GM23338 (cell line): ENCODE results near the gene RHBDL3. TPM values are rescaled to one million over a fixed set of nuclear protein-coding genes. Genes with fewer than 3 reads are reported as not detected.

Source experiments
- ATAC-seq: fragments of 200-7000 bp; cut with Tn5 transposase; 3 replicates; pipeline ENCODE4 v1.9.1; 2020
- DNase-seq: peaks from one replicate; pipeline ENCODE4 v3.0.0-alpha.2; 2015; ENCODE audit warnings: low spot score
- H2AFZ ChIP-seq: fragments of 200-600 bp; sonication (generic); 2 replicates; pipeline ENCODE4 v1.8.0; 2016; ENCODE audit warnings: antibody characterized with exemption, mild to moderate bottlenecking, moderate library complexity
- H3F3A ChIP-seq: fragments of 200-600 bp; sonication (generic); replicated peaks from 2 replicates; pipeline ENCODE4 v1.8.0; 2017; ENCODE audit warnings: antibody characterized with exemption, mixed run types, low read depth
- H3K27ac ChIP-seq: fragments of 200-600 bp; sonication (generic); 2 replicates; pipeline ENCODE4 v1.6.1; 2016; ENCODE audit warnings: low read depth
- H3K27me3 ChIP-seq: fragments of 200-600 bp; sonication (generic); 2 replicates; pipeline ENCODE4 v1.8.0; 2016; ENCODE audit warnings: mild to moderate bottlenecking, mixed run types, moderate library complexity; ENCODE audit not compliant: insufficient read depth
- H3K36me3 ChIP-seq: fragments of 200-600 bp; sonication (generic); 2 replicates; pipeline ENCODE4 v1.8.0; 2016; ENCODE audit warnings: mild to moderate bottlenecking; ENCODE audit not compliant: insufficient read depth
- H3K4me1 ChIP-seq: fragments of 200-600 bp; sonication (generic); 2 replicates; pipeline ENCODE4 v1.8.0; 2016; ENCODE audit warnings: mild to moderate bottlenecking, moderate library complexity; ENCODE audit not compliant: insufficient read depth
- H3K4me2 ChIP-seq: fragments of 200-600 bp; sonication (generic); 2 replicates; pipeline ENCODE4 v1.7.1; 2017; ENCODE audit warnings: mixed run types
- H3K4me3 ChIP-seq: fragments of 200-600 bp; sonication (generic); 2 replicates; pipeline ENCODE4 v1.6.1; 2016; ENCODE audit warnings: mixed run types
- H3K79me2 ChIP-seq: fragments of 200-600 bp; sonication (generic); replicated peaks from 2 replicates; pipeline ENCODE4 v1.8.0; 2017; ENCODE audit warnings: mild to moderate bottlenecking; ENCODE audit not compliant: insufficient read depth
- H3K9me2 ChIP-seq: fragments of 200-600 bp; sonication (generic); 2 replicates; pipeline ENCODE4 v1.8.0; 2017; ENCODE audit not compliant: insufficient read depth
- H4K20me1 ChIP-seq: fragments of 200-600 bp; sonication (generic); replicated peaks from 2 replicates; pipeline ENCODE4 v1.8.0; 2017; ENCODE audit warnings: mild to moderate bottlenecking; ENCODE audit not compliant: insufficient read depth
- H3K27ac Mint-ChIP-seq: 2 replicates; pipeline ENCODE4 v1.8.0; 2020; ENCODE audit warnings: inconsistent platforms, mild to moderate bottlenecking, moderate library complexity, mixed read lengths
- H3K27me3 Mint-ChIP-seq: 3 replicates; pipeline ENCODE4 v1.8.0; 2022; ENCODE audit warnings: low read depth, mild to moderate bottlenecking, moderate library complexity, mixed read lengths, inconsistent platforms; ENCODE audit not compliant: insufficient read depth, poor library complexity
- H3K36me3 Mint-ChIP-seq: 3 replicates; pipeline ENCODE4 v1.8.0; 2021; ENCODE audit warnings: low read depth, mild to moderate bottlenecking, inconsistent platforms, moderate library complexity, mixed read lengths
- H3K4me1 Mint-ChIP-seq: 3 replicates; pipeline ENCODE4 v1.8.0; 2020; ENCODE audit warnings: mild to moderate bottlenecking, inconsistent platforms, mixed read lengths
- H3K4me3 Mint-ChIP-seq: 3 replicates; pipeline ENCODE4 v1.8.0; 2021; ENCODE audit warnings: moderate library complexity, mild to moderate bottlenecking, inconsistent platforms, mixed read lengths
- H3K9me3 Mint-ChIP-seq: 3 replicates; pipeline ENCODE4 v1.8.0; 2020; ENCODE audit warnings: moderate library complexity, mild to moderate bottlenecking, inconsistent platforms, mixed read lengths
- CTCF ChIP-seq, 2 experiments: fragments of 200-600 bp in 1 of 2; sonication (generic) in 1 of 2; conservative IDR thresholded peaks; 2 replicates each; pipeline versions ENCODE4 v1.5.1 to v1.6.1; 2016 to 2017; ENCODE audit warnings: antibody characterized with exemption in 2 of 2, low read depth in 2 of 2, mild to moderate bottlenecking in 2 of 2, moderate library complexity in 1 of 2
- JUNB ChIP-seq: IDR thresholded peaks from one replicate; pipeline ENCODE4 v1.6.1; 2016; ENCODE audit warnings: antibody characterized with exemption; ENCODE audit not compliant: unreplicated experiment
- NANOG ChIP-seq: IDR thresholded peaks from 2 replicates; pipeline ENCODE4 v1.6.1; 2016; ENCODE audit warnings: antibody characterized with exemption, borderline replicate concordance
- POLR2AphosphoS5 ChIP-seq: IDR thresholded peaks from 2 replicates; pipeline ENCODE4 v1.6.1; 2016; ENCODE audit warnings: antibody characterized with exemption, low read depth
- ZNF462 ChIP-seq: fragments of 250-450 bp; sonication (Bioruptor Pico); IDR thresholded peaks from 2 replicates; pipeline ENCODE4 v1.5.0; 2020; ENCODE audit warnings: mild to moderate bottlenecking, moderate library complexity
- polyA plus RNA-seq: library from polyadenylated mRNA; unstranded; fragments of >200 nt; fragmentation: Nextera tagmentation; extraction: Ambion mirVana; gene quantifications from 2 replicates; pipeline ENCODE4 v1.2.1, GENCODE V29; 2016
- total RNA-seq: library from RNA; depleted of rRNA; stranded (reverse); fragments of >200 nt; shearing (Covaris generic); gene quantifications from 2 replicates; pipeline ENCODE4 v1.2.3, GENCODE V29; 2014

The RHBDL3 gene
- total and polyA plus RNA-seq, 2 experiments from 2014 or later, result 2.3 to 8.1 TPM

DNA sequence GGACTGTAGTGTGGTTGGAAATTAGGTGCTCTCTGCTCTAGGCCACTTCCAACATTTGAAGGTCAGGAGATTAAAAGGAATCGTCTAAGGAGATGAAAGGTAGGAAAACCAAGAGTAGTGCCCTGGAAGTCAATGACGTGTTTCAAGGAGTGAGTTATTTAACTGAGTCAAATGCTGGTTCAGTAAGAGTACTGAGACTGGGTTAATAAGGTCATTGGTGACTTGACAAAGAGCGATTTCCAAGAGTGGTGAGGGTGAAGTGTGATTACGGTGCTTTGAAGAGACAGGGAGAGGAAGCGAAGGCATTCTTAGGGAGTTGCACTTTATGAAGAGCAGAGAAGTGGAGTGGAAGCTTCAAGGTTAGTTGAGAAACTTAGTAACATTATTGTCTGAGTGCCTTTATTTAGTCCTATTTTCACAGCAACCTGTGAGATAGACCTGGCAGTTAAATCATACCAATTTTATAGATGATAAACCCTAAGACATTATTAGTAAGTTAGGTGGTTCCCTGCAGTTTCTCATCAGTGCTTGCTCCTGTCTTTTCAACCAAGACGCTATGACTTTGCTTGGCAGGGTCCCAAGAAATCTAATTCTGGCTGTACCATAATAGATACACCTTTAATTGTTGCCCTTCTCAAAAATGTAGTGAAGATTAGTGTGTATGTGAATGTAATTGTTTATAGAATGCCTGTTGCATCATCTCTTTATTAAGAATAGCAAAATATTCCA lies 90.2 kb downstream of the RHBDL3 start:
- Mint-ChIP-seq H3K4me3 (no peak overlapping the region; the same call in 2 of the 3 replicates), H3K27me3 (peaks cover 3% of the 10 kb centered on the region), H3K27ac (peak overlapping the region; percentile 31), H3K4me1 (peaks cover 22% of the 10 kb centered on the region; the same call in 2 of the 3 replicates), H3K9me3 (no peaks in the 10 kb centered on the region), H3K36me3 (peaks cover 89% of the 10 kb centered on the region)
- no peaks in the 10 kb centered on the region for H3K9me2 ChIP-seq
- H3F3A ChIP-seq, result peaks cover 23% of the 10 kb centered on the region
- ATAC-seq (no peak), DNase-seq (no peak)
- H3K27ac ChIP-seq, result peak overlapping the region; percentile 82
- no peaks in the 10 kb centered on the region for H3K27me3 ChIP-seq
- peaks cover 76% of the 10 kb centered on the region for H3K36me3 ChIP-seq
- H3K79me2 ChIP-seq, result peaks cover 98% of the 10 kb centered on the region
- peaks cover 15% of the 10 kb centered on the region for H3K4me1 ChIP-seq
- H4K20me1 ChIP-seq, result peaks cover 78% of the 10 kb centered on the region
- no peak overlapping the region for H2AFZ ChIP-seq
- 0 out of 2 replicates have a peak overlapping the region, but pooled peaks have one; percentile 26 for H3K4me3 ChIP-seq
- 0 out of 2 replicates have a peak overlapping the region, but pooled peaks have one; percentile 50 for H3K4me2 ChIP-seq
- no peak for TF ChIP-seq ZNF462 (CRISPR knock-in tag)
- no peak for TF ChIP-seq JUNB

GRCh38 chr17:32356378-32356743 lies 90.7 kb downstream of the RHBDL3 start:
- H4K20me1 ChIP-seq, result peaks cover 78% of the 10 kb centered on the region
- DNase-seq (no peak), ATAC-seq (no peak)
- Mint-ChIP-seq H3K36me3 (peaks cover 92% of the 10 kb centered on the region), H3K4me3 (no peak overlapping the region), H3K9me3 (no peaks in the 10 kb centered on the region), H3K27ac (no peak overlapping the region), H3K4me1 (peaks cover 22% of the 10 kb centered on the region; the same call in 2 of the 3 replicates), H3K27me3 (peaks cover 3% of the 10 kb centered on the region)
- peaks cover 81% of the 10 kb centered on the region for H3K36me3 ChIP-seq
- TF ChIP-seq POLR2AphosphoS5 (no peak), CTCF (conservative IDR thresholded peaks at IDR 0.05; ENCODE audit: low read depth in 2 of 2) (no peak), NANOG (no peak)
- H3K4me3 ChIP-seq, result no peak overlapping the region
- H2AFZ ChIP-seq, result no peak overlapping the region
- no peaks in the 10 kb centered on the region for H3K9me2 ChIP-seq
- no peak overlapping the region for H3K4me2 ChIP-seq
- no peaks in the 10 kb centered on the region for H3K27me3 ChIP-seq
- H3K79me2 ChIP-seq, result peaks cover 98% of the 10 kb centered on the region
- H3F3A ChIP-seq, result peaks cover 29% of the 10 kb centered on the region
- peak overlapping the region; percentile 82; the same call in 1 of the 2 replicates for H3K27ac ChIP-seq
- peaks cover 14% of the 10 kb centered on the region for H3K4me1 ChIP-seq
